Measurements from ENCODE around the gene ANKS1B.

The ANKS1B gene

GRCh38 chr12:98918176-98918863 lies 1066.4 kb downstream of the ANKS1B start:
- TF ChIP-seq CTCF (IDR thresholded peaks at IDR 0.05) = no peak
- Histone ChIP-seq H3K27me3 (no peaks in the 10 kb centered on the region), H3K4me1 (no peaks in the 10 kb centered on the region), H3K36me3 (no peaks in the 10 kb centered on the region), H3K27ac (no peak overlapping the region), H3K9me3 (no peaks in the 10 kb centered on the region), H3K4me3 (no peak overlapping the region)
- DNase-seq = no peak
- intact Hi-C loops (cut with DNase I; ENCODE audit: low total_unique reads) = no loop called here

- H3K36me3 ChIP-seq = no peaks in the 10 kb centered on the region
- H3K4me3 ChIP-seq = no peak overlapping the region
- no peak for DNase-seq
- TF ChIP-seq CTCF (IDR thresholded peaks at IDR 0.05) = no peak
- intact Hi-C loops (cut with DNase I; ENCODE audit: low total_unique reads) = no loop called here
- no peak overlapping the region for H3K27ac ChIP-seq
- no peaks in the 10 kb centered on the region for H3K4me1 ChIP-seq
- H3K9me3 ChIP-seq = no peaks in the 10 kb centered on the region
- H3K27me3 ChIP-seq = no peaks in the 10 kb centered on the region
These were observed 1068.6 kb downstream of the ANKS1B start for GRCh38 chr12:98916106-98916505.

- intact Hi-C loops (cut with DNase I; ENCODE audit: low total_unique reads) = no loop called here
- H3K9me3 ChIP-seq = no peaks in the 10 kb centered on the region
- no peak overlapping the region for H3K27ac ChIP-seq
These were observed 1072.2 kb downstream of the ANKS1B start for GRCh38 chr12:98912401-98912974.

GRCh38 chr12:98911396-98911795 lies 1073.3 kb downstream of the ANKS1B start:
- Histone ChIP-seq H3K27ac (no peak overlapping the region), H3K27me3 (no peaks in the 10 kb centered on the region), H3K4me1 (no peaks in the 10 kb centered on the region), H3K36me3 (no peaks in the 10 kb centered on the region), H3K9me3 (no peaks in the 10 kb centered on the region), H3K4me3 (no peak overlapping the region)
- intact Hi-C loops (cut with DNase I; ENCODE audit: low total_unique reads) = no loop called here
- no peak for TF ChIP-seq CTCF (IDR thresholded peaks at IDR 0.05)
- no peak for DNase-seq

More at GRCh38 chr12:98912401-98912974, 1072.2 kb downstream of the ANKS1B start:
- no peaks in the 10 kb centered on the region for H3K4me1 ChIP-seq
- no peaks in the 10 kb centered on the region for H3K36me3 ChIP-seq
- H3K27me3 ChIP-seq = no peaks in the 10 kb centered on the region
- TF ChIP-seq CTCF (IDR thresholded peaks at IDR 0.05) = no peak
- no peak for DNase-seq
- H3K4me3 ChIP-seq = no peak overlapping the region

GRCh38 chr12:98909746-98910145 lies 1075.0 kb downstream of the ANKS1B start:
- no peak overlapping the region for H3K4me3 ChIP-seq
- intact Hi-C loops (cut with DNase I; ENCODE audit: low total_unique reads) = no loop called here
- DNase-seq = no peak

More at GRCh38 chr12:98909746-98910145, 1075.0 kb downstream of the ANKS1B start:
- Histone ChIP-seq H3K9me3 (no peaks in the 10 kb centered on the region), H3K27me3 (no peaks in the 10 kb centered on the region), H3K27ac (no peak overlapping the region), H3K36me3 (no peaks in the 10 kb centered on the region), H3K4me1 (no peaks in the 10 kb centered on the region)
- TF ChIP-seq CTCF (IDR thresholded peaks at IDR 0.05) = no peak
